ENCODE data around the gene NUDT8.
A peak's percentile ranks its signal among the peaks of the same experiment; 100 is the strongest.

The NUDT8 gene

DNA sequence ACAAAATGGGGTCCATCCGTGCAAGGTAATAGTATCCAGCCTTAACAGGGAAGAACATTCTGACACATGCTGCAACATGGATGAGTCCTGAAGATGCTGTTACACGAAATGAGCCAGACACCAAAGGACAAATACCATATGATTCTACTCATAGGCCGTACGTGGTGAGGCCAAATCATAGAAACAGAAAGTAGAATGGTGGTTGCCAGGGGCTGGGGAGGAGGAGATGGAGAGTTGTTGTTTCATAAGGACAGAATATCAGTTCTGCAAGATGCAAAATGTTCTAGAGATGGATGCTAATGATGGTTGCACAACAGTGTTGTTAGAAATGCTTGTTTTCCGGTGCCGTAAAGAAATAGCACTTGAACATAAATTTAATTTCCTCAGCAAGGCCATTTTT is 7.2 kb upstream of the NUDT8 start:
- peak overlapping the region; percentile 59 for H3K27ac ChIP-seq
- TF ChIP-seq, protein P1, sequence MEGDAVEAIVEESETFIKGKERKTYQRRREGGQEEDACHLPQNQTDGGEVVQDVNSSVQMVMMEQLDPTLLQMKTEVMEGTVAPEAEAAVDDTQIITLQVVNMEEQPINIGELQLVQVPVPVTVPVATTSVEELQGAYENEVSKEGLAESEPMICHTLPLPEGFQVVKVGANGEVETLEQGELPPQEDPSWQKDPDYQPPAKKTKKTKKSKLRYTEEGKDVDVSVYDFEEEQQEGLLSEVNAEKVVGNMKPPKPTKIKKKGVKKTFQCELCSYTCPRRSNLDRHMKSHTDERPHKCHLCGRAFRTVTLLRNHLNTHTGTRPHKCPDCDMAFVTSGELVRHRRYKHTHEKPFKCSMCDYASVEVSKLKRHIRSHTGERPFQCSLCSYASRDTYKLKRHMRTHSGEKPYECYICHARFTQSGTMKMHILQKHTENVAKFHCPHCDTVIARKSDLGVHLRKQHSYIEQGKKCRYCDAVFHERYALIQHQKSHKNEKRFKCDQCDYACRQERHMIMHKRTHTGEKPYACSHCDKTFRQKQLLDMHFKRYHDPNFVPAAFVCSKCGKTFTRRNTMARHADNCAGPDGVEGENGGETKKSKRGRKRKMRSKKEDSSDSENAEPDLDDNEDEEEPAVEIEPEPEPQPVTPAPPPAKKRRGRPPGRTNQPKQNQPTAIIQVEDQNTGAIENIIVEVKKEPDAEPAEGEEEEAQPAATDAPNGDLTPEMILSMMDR (conservative IDR thresholded peaks at IDR 0.05), result no peak

DNA sequence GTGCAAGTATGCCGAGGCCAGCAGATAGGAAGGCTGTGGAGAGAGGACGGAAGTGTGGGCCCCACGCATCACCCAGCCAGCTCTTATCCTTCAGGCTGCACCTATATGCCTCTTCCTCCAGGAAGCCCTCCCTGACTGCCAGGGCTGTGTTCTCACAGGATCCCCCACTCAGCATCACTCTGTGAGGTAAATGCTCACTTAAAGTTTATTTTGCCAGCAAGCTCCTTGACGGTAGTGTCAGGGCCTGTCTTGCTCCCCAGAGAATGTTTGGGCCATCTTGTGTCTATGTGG is 5.4 kb upstream of the NUDT8 start:
- TF ChIP-seq, protein P1 (conservative IDR thresholded peaks at IDR 0.05), result no peak
- peak overlapping the region; percentile 96; the same call in 1 of the 2 replicates for H3K27ac ChIP-seq

DNA sequence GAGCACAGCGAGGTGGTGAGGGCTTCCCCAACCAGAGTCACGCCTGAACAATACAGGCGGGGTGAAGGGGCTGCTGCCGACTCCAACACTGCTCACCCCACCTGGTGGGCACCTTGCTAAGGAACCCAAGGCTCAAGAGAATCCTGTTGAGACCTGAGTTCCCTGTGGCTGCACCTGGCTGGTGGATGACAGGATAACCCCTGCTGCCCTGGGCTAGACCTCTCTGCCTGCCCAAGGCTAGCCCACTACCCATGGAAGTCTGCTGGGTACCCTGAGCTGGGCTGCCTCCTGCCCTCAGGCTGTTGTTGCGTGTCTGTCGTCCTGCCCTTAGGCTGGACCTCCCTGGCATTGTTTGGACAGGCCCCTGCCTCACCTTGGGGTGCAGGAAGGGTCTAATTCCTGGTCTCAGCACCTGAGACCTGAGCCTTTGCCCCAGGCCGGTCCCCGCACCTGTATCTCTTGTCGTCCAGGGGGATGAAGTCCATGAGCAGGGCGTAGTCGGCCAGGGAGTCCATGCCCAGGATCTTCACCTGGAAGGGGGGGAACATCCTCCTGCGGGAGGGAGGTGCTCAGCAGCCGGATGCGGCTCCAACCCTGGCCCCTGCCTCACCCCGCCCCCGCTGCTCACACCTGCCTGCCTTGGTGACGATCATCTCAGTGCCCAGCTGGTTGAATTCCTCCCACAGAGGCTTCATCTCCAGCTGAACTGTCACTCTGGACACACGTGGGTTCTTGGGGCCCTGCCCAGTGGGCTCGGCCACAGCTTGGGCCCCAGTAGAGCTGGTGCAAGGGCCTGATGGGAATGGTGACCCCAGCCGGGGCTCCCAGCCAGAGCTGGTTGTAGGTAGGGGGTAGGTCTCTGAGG is 4.9 kb upstream of the NUDT8 start:
- TF ChIP-seq, protein P1 (conservative IDR thresholded peaks at IDR 0.05), result no peak
- H3K27ac ChIP-seq, result peak overlapping the region; percentile 96; the same call in 1 of the 2 replicates

DNA sequence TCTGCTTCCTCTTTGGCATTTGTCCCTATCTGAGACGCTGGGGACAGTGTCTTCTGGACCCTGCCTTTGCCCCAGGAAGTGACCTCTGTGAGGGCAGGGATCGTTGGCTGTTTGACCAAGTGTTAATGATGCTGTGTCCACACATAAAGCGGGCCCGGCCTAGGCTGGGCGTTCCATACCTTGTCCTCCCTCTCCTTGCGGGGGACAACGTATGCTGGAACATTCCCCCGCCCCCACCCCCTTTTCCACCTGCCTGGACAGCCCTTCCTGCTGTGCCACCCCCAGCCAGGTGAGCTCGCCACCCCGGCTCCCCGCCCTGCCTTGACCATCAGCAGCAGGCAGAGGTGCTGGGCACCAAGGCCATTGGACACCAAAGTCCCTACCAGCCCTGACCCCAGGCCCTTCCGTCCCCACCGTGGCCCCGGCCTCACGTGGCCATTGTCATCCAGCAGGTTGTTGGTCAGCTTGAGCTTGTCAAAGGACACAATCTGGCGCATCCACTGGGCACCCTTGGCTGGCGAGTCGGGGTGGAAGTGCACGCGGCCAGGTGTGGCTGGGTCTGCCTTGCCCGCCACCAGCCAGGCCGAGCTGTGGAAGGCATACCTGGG is 4.1 kb upstream of the NUDT8 start:
- TF ChIP-seq, protein P1 (conservative IDR thresholded peaks at IDR 0.05), result no peak
- peak overlapping the region; percentile 96 for H3K27ac ChIP-seq

DNA sequence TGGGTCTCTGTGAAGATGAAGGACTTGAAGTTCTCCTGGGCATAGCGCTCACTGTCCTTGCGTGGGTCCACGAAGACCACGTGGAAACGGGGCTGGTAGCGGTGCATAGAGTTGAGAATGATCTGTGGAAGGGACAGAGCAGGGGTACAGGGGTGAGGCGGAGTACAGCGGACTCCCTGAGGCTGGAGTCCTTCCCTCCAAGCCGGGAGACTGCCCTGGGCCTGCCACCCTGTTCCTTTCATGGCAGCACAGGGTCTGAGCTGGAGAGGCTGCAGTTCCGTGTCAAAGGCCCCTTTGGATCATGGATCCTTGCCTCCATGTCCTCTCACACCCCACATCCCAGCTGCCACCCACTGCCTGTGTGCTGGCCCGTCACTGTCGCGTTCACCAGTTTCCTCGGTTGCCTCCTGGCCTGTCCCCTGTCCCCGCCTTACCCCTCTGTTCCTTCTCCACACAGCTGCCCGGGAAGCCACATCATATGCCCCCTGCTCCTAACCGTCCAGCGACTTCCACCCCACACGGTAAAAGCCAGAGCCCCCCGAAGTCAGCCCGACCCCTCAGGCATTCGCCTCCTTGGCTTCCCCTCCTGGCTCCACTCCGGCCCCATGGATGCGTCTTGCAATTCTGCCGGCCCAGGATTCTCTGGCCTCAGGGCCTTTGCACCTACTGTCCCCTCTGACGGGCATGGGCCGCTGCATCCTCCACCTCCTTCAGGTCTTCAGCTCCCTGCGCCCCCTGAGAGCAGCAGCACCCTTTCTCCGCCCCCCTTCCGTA is 3.4 kb upstream of the NUDT8 start:
- TF ChIP-seq, protein P1 (conservative IDR thresholded peaks at IDR 0.05), result no peak
- peak overlapping the region; percentile 96 for H3K27ac ChIP-seq

DNA sequence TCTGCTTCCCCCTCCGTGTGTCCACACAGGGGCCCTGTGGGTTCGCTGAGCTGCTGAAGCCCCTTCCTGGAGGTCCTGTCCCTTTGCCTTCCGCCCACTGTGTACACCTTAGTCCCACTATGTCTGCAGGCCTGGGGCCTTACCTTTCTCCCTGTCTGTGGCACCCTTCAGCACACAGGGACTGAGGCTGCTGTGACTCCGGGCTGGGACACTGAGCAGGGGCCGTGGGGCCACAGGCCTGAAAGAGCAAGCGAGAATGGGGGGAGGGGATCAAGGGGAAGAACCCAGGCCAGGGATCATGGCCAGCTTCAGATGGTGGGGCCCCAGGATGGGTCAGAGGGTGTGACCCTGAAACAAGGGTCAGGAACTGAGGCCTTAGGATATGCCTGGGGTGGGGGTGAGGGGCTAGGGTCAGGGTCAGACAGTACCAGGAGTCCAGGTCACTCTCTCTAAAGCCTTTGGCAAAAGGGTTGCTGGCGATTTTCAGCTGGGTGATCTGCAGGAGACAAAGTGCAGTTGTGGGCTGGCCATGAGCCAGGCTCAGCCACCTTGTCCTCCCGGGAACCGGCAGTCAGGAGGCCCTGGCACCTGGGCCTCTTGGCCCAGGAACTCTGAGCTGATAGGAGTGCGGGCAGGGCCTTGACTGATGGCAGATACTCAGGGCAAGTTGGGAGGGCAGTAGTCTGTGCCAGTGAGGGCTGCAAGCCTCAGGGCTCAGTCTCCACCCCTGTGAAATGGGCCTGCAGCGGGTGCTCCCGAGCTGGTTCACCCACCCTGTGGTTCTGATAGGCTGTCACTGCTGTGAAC is 2.6 kb upstream of the NUDT8 start:
- TF ChIP-seq, protein P1 (conservative IDR thresholded peaks at IDR 0.05), result no peak
- peak overlapping the region; percentile 96 for H3K27ac ChIP-seq

Measured in VCaP (cell line).